CD14-positive monocyte (primary cell): ENCODE data around the gene CALHM1. TPM values are rescaled to one million over a fixed set of nuclear protein-coding genes. Genes with fewer than 3 reads are reported as not detected.
A peak's percentile ranks its signal among the peaks of the same experiment; 100 is the strongest.

Experiments
- DNase-seq, 3 donors: peaks; one replicate each; pipeline ENCODE4 v3.0.0-alpha.2; 2011 to 2022
- H2AFZ ChIP-seq: 2 replicates; pipeline ENCODE4 v1.6.0; 2012; ENCODE audit warnings: mild to moderate bottlenecking, low read depth, low read length, inconsistent platforms; ENCODE audit not compliant: insufficient read depth, poor library complexity, severe bottlenecking
- H3K27ac ChIP-seq, 2 donors: 1 replicate in 1 of 2; 2 replicates in 1 of 2; pipeline ENCODE4 v1.5.1; 2012 to 2013; ENCODE audit warnings: low read length in 2 of 2, control low read depth in 1 of 2, inconsistent platforms in 1 of 2, low read depth in 1 of 2, mild to moderate bottlenecking in 1 of 2
- H3K27me3 ChIP-seq, 2 donors: one replicate each; pipeline versions ENCODE4 v1.6.0 to v1.6.1; 2011 to 2013; ENCODE audit warnings: low read length in 2 of 2; ENCODE audit not compliant: control insufficient read depth in 2 of 2, insufficient read depth in 2 of 2
- H3K36me3 ChIP-seq, 2 donors: replicated peaks in 1 of 2; 1 replicate in 1 of 2; 2 replicates in 1 of 2; pipeline versions ENCODE4 v1.5.1 to v1.6.1; 2012 to 2013; ENCODE audit warnings: low read length in 2 of 2, control low read depth in 1 of 2, inconsistent platforms in 1 of 2, mild to moderate bottlenecking in 1 of 2; ENCODE audit not compliant: insufficient read depth in 2 of 2, control insufficient read depth in 1 of 2
- H3K4me1 ChIP-seq, 2 donors: 1 replicate in 1 of 2; 2 replicates in 1 of 2; pipeline versions ENCODE4 v1.5.1 to v1.6.1; 2012 to 2013; ENCODE audit warnings: low read length in 2 of 2, control low read depth in 1 of 2, inconsistent platforms in 1 of 2, mild to moderate bottlenecking in 1 of 2, moderate library complexity in 1 of 2; ENCODE audit not compliant: insufficient read depth in 2 of 2, control insufficient read depth in 1 of 2
- H3K4me2 ChIP-seq: replicated peaks from 2 replicates; pipeline ENCODE3; 2012; ENCODE audit warnings: low read length, moderate library complexity, mild to moderate bottlenecking; ENCODE audit not compliant: poor library complexity, severe bottlenecking; ENCODE audit errors: extremely low read depth
- H3K4me3 ChIP-seq, 3 experiments: fragments of 200-600 bp in 1 of 3; sonication (generic) in 1 of 3; replicated peaks in 1 of 3; 1 replicate in 2 of 3; 2 replicates in 1 of 3; pipeline ENCODE4 v1.5.1; 2011 to 2013; ENCODE audit warnings: low read length in 3 of 3, mild to moderate bottlenecking in 3 of 3, control low read depth in 2 of 3, low read depth in 2 of 3, inconsistent platforms in 1 of 3, moderate library complexity in 1 of 3
- H3K79me2 ChIP-seq: 2 replicates; pipeline ENCODE4 v1.6.0; 2012; ENCODE audit warnings: mild to moderate bottlenecking, control low read depth, inconsistent platforms, low read length, moderate library complexity; ENCODE audit not compliant: insufficient read depth
- H3K9ac ChIP-seq: 2 replicates; pipeline ENCODE4 v1.6.0; 2017; ENCODE audit warnings: low read length, mild to moderate bottlenecking; ENCODE audit not compliant: insufficient read depth, poor library complexity, severe bottlenecking
- H3K9me3 ChIP-seq, 2 donors: replicated peaks in 1 of 2; 1 replicate in 1 of 2; 2 replicates in 1 of 2; pipeline versions ENCODE4 v1.5.1 to v1.6.1; 2012 to 2013; ENCODE audit warnings: low read length in 2 of 2, control low read depth in 1 of 2; ENCODE audit not compliant: control insufficient read depth in 1 of 2, insufficient read depth in 1 of 2
- H4K20me1 ChIP-seq: 2 replicates; pipeline ENCODE4 v1.6.0; 2012; ENCODE audit warnings: mild to moderate bottlenecking, low read length, control low read depth, moderate library complexity; ENCODE audit not compliant: insufficient read depth
- H3K27ac Mint-ChIP-seq, 7 donors: one replicate each; pipeline ENCODE4 v1.8.0; 2020; ENCODE audit warnings: mild to moderate bottlenecking in 7 of 7, mixed read lengths in 7 of 7, moderate library complexity in 6 of 7, inconsistent platforms in 2 of 7
- H3K27me3 Mint-ChIP-seq, 3 donors: one replicate each; pipeline ENCODE4 v1.8.0; 2021 to 2022; ENCODE audit warnings: low read depth in 3 of 3, mild to moderate bottlenecking in 3 of 3, mixed read lengths in 3 of 3, moderate library complexity in 3 of 3, inconsistent platforms in 1 of 3
- H3K36me3 Mint-ChIP-seq, 2 donors: one replicate each; pipeline ENCODE4 v1.8.0; 2020; ENCODE audit warnings: mixed read lengths in 2 of 2, inconsistent platforms in 1 of 2, mild to moderate bottlenecking in 1 of 2
- H3K4me1 Mint-ChIP-seq: one replicate; pipeline ENCODE4 v1.8.0; 2020; ENCODE audit warnings: mild to moderate bottlenecking, mixed read lengths
- H3K4me3 Mint-ChIP-seq, 2 donors: one replicate each; pipeline ENCODE4 v1.8.0; 2020; ENCODE audit warnings: mild to moderate bottlenecking in 2 of 2, mixed read lengths in 2 of 2, moderate library complexity in 1 of 2
- H3K9me3 Mint-ChIP-seq, 7 donors: one replicate each; pipeline ENCODE4 v1.8.0; 2020 to 2022; ENCODE audit warnings: mixed read lengths in 7 of 7, mild to moderate bottlenecking in 6 of 7, moderate library complexity in 6 of 7, inconsistent platforms in 2 of 7
- CTCF ChIP-seq: fragments of 200-600 bp; IDR thresholded peaks from one replicate; pipeline ENCODE4 v1.8.0; 2022; ENCODE audit warnings: antibody characterized with exemption, mild to moderate bottlenecking
- WGBS: methylation state at CpG from one replicate; pipeline ENCODE4 v1.1.5; 2013; ENCODE audit warnings: missing lambda C conversion rate; ENCODE audit not compliant: insufficient coverage; 5-methylcytosine and 5-hydroxymethylcytosine counted together
- intact Hi-C, 2 donors: fragments of 100-400 bp; cut with micrococcal nuclease; formaldehyde crosslinking; loops; one replicate each; pipeline versions ENCODE4 v1.15.0 to v1.15.1; 2023
- polyA plus RNA-seq, 3 donors: library from polyadenylated mRNA; depleted of rRNA in 1 of 3; unstranded in 2 of 3; stranded (reverse) in 1 of 3; fragments of 300-500 nt in 2 of 3; fragments of >200 nt in 1 of 3; fragmentation: Illumina TruSeq in 2 of 3; gene quantifications; 1 replicate in 2 of 3; 2 replicates in 1 of 3; pipeline ENCODE4 v1.2.3, GENCODE V29; 2012 to 2021

The CALHM1 gene
- polyA plus RNA-seq, 3 donors: not detected

GRCh38 chr10:103469201-103469600, 10.5 kb upstream of the CALHM1 start:
- H3K27me3 Mint-ChIP-seq: peaks cover 0 to 8% (median 2%) of the 10 kb centered on the region in 3 donors
- peaks cover 85% of the 10 kb centered on the region for H3K4me1 Mint-ChIP-seq
- Histone ChIP-seq H3K4me3 (no peak overlapping the region), H3K79me2 (no peaks in the 10 kb centered on the region), H3K9me3 (no peaks in the 10 kb centered on the region), H3K36me3 (no peaks in the 10 kb centered on the region), H3K27me3 (no peaks in the 10 kb centered on the region), H3K9ac (no peak overlapping the region), H2AFZ (peak overlapping the region; percentile 14), H3K27ac (peak overlapping the region; percentile 90), H3K4me2 (no peak overlapping the region), H4K20me1 (no peaks in the 10 kb centered on the region), H3K4me1 (peaks cover 85 to 91% of the 10 kb centered on the region in 2 donors)
- peak overlapping the region; percentile 4 to 91 (median 70) for H3K27ac Mint-ChIP-seq
- peaks cover 0 to 11% (median 4%) of the 10 kb centered on the region in 7 donors for H3K9me3 Mint-ChIP-seq
- intact Hi-C loops: no loop called here
- DNase-seq: peak in 1 of 3 donors; percentile 14
- no peak for TF ChIP-seq CTCF
- WGBS: 45% methylated on average over 4 of the region's 5 CpGs
- H3K4me3 Mint-ChIP-seq: no peak overlapping the region
- H3K36me3 Mint-ChIP-seq: peaks cover 2 to 5% of the 10 kb centered on the region in 2 donors

- H3K27me3 Mint-ChIP-seq: peaks cover 0 to 6% (median 2%) of the 10 kb centered on the region in 3 donors
Observed at GRCh38 chr10:103467406-103467805, 8.7 kb upstream of the CALHM1 start.

More at GRCh38 chr10:103467406-103467805, 8.7 kb upstream of the CALHM1 start:
- Histone ChIP-seq H3K79me2 (no peaks in the 10 kb centered on the region), H3K9me3 (no peaks in the 10 kb centered on the region), H3K4me1 (peaks cover 76 to 80% of the 10 kb centered on the region in 2 donors), H2AFZ (no peak overlapping the region), H3K9ac (no peak overlapping the region), H3K27ac (peak overlapping the region in 1 of 2 donors; percentile 49), H4K20me1 (no peaks in the 10 kb centered on the region), H3K4me2 (no peak overlapping the region), H3K27me3 (no peaks in the 10 kb centered on the region), H3K4me3 (peak overlapping the region in 1 of 3 experiments; percentile 4), H3K36me3 (no peaks in the 10 kb centered on the region)
- DNase-seq: peak in 1 of 3 donors; percentile 37
- H3K36me3 Mint-ChIP-seq: peaks cover 2 to 3% of the 10 kb centered on the region in 2 donors
- no peak for TF ChIP-seq CTCF
- H3K4me1 Mint-ChIP-seq: peaks cover 81% of the 10 kb centered on the region
- no peak overlapping the region for H3K4me3 Mint-ChIP-seq
- peaks cover 0 to 11% (median 4%) of the 10 kb centered on the region in 7 donors for H3K9me3 Mint-ChIP-seq
- H3K27ac Mint-ChIP-seq: peak overlapping the region in 2 of 7 donors; percentile 36 to 48
- intact Hi-C loops: no loop called here
- 81% methylated on average over 2 of the region's 7 CpGs for WGBS
